C4-2B (cell line): Measurements from ENCODE around the gene TEX26.

Experiments
- ZFX ChIP-seq: fragments of 450-650 bp; IDR thresholded peaks from 2 replicates; pipeline ENCODE4 v1.6.1; 2017
- TF ChIP-seq, protein P1 (sequence below): fragments of 450-650 bp; conservative IDR thresholded peaks from 2 replicates; pipeline ENCODE4 v1.5.1; 2017; ENCODE audit warnings: mild to moderate bottlenecking

DNA sequence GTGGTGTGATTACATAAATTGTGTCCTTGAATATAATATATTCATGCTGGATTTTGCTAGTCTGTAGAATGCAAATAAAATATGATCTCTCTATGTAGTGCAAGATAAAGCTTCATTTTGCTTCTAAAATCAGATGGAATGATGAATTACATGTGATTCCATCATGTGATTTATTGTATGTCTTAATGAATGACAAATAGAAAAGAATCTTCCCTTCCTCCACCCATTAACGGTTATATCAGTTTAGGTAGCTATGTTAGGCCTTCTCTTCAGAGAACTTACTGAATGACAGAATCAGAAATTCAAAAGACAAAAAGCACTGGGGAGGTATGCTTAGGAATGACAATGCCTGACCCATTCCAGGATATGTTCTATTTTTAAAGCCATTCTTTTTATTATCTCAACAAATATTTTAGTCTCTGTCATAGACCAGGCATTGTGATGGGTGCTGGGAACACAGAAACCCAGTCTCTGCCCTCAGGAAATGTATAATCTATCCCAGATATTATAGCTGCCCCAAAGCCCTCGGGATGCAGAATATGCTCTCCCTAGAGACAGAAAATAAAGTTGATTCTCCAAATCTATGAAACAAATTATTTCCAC is 90.6 kb downstream of the TEX26 start:
- TF ChIP-seq, protein P1, sequence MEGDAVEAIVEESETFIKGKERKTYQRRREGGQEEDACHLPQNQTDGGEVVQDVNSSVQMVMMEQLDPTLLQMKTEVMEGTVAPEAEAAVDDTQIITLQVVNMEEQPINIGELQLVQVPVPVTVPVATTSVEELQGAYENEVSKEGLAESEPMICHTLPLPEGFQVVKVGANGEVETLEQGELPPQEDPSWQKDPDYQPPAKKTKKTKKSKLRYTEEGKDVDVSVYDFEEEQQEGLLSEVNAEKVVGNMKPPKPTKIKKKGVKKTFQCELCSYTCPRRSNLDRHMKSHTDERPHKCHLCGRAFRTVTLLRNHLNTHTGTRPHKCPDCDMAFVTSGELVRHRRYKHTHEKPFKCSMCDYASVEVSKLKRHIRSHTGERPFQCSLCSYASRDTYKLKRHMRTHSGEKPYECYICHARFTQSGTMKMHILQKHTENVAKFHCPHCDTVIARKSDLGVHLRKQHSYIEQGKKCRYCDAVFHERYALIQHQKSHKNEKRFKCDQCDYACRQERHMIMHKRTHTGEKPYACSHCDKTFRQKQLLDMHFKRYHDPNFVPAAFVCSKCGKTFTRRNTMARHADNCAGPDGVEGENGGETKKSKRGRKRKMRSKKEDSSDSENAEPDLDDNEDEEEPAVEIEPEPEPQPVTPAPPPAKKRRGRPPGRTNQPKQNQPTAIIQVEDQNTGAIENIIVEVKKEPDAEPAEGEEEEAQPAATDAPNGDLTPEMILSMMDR: no peak
- TF ChIP-seq ZFX: no peak
